H1 (cell line): ENCODE results near the gene PM20D1. TPM values are rescaled to one million over a fixed set of nuclear protein-coding genes. Genes with fewer than 3 reads are reported as not detected.
"Not testable (repeated sequence)": the region's sequence is repeated elsewhere in the genome, so short reads cannot be mapped to it uniquely, and the experiment has no call there.

Source experiments
- CTCF ChIA-PET: fragments of 300-600 bp; sonication (Branson Sonifier 250); formaldehyde crosslinking; loops from one replicate; lab custom pipeline; 2021; ENCODE audit not compliant: partially characterized antibody; lab: Charles Lee
- POLR2A ChIA-PET: fragments of 300-600 bp; sonication (Branson Sonifier 250); formaldehyde crosslinking; loops from one replicate; lab custom pipeline; 2021; ENCODE audit warnings: inconsistent platforms; ENCODE audit not compliant: partially characterized antibody; lab: Charles Lee
- DNase-seq, 2 experiments: peaks; one replicate each; pipeline versions ENCODE4 v3.0.0 to v3.0.0-alpha.2; 2010 to 2022; ENCODE audit warnings: low spot score in 2 of 2, low read depth in 1 of 2, mixed read lengths in 1 of 2
- FAIRE-seq: peaks from 2 replicates; lab custom pipeline; 2011; peaks lifted over from hg19 to GRCh38; lab: Jason Lieb, UNC
- H2AFZ ChIP-seq: 2 replicates; pipeline ENCODE4 v1.8.1; 2012; ENCODE audit warnings: low read length, inconsistent platforms
- H2AK5ac ChIP-seq: 2 replicates; pipeline ENCODE4 v1.6.1; 2013; ENCODE audit warnings: low read depth, low read length
- H2BK120ac ChIP-seq: replicated peaks from 2 replicates; pipeline ENCODE3; 2013; ENCODE audit warnings: low read depth, low read length, inconsistent platforms
- H2BK12ac ChIP-seq: 2 replicates; pipeline ENCODE4 v1.6.1; 2013; ENCODE audit warnings: low read depth, low read length
- H2BK15ac ChIP-seq: 2 replicates; pipeline ENCODE4 v1.6.1; 2013; ENCODE audit warnings: low read length
- H2BK20ac ChIP-seq: 2 replicates; pipeline ENCODE4 v1.6.1; 2013; ENCODE audit warnings: low read length
- H2BK5ac ChIP-seq: 2 replicates; pipeline ENCODE4 v1.6.1; 2013; ENCODE audit warnings: low read depth, low read length
- H3K14ac ChIP-seq: 2 replicates; pipeline ENCODE4 v1.6.1; 2013; ENCODE audit warnings: inconsistent platforms; ENCODE audit not compliant: insufficient read length
- H3K18ac ChIP-seq: 2 replicates; pipeline ENCODE4 v1.6.1; 2013; ENCODE audit warnings: low read length; ENCODE audit errors: extremely low read depth
- H3K23ac ChIP-seq: 2 replicates; pipeline ENCODE4 v1.6.1; 2013; ENCODE audit warnings: inconsistent platforms; ENCODE audit not compliant: insufficient read length
- H3K23me2 ChIP-seq: 2 replicates; pipeline ENCODE4 v1.6.1; 2013; ENCODE audit warnings: low read depth, low read length
- H3K27ac ChIP-seq: 2 replicates; pipeline ENCODE4 v1.6.1; 2011; ENCODE audit warnings: low read depth, low read length, inconsistent platforms
- H3K27me3 ChIP-seq, 4 experiments: replicated peaks in 1 of 4; 1 replicate in 1 of 4; 2 replicates in 3 of 4; pipeline versions ENCODE4 v1.6.1 to v1.8.1; 2011 to 2013; ENCODE audit warnings: low read length in 3 of 4, mild to moderate bottlenecking in 3 of 4, inconsistent platforms in 2 of 4, mixed read lengths in 2 of 4, moderate library complexity in 1 of 4; ENCODE audit not compliant: control insufficient read depth in 3 of 4, insufficient read depth in 3 of 4; ENCODE audit errors: extremely low read depth in 1 of 4
- H3K36me3 ChIP-seq, 4 experiments: 2 replicates each; pipeline versions ENCODE4 v1.6.1 to v1.8.1; 2011 to 2013; ENCODE audit warnings: mild to moderate bottlenecking in 4 of 4, low read length in 3 of 4, moderate library complexity in 2 of 4, control low read depth in 1 of 4, inconsistent platforms in 1 of 4; ENCODE audit not compliant: insufficient read depth in 4 of 4, control insufficient read depth in 2 of 4
- H3K4ac ChIP-seq: replicated peaks from 2 replicates; pipeline ENCODE3; 2013; ENCODE audit warnings: low read length, low read depth, mixed read lengths, inconsistent platforms; ENCODE audit not compliant: insufficient read length
- H3K4me1 ChIP-seq, 4 experiments: replicated peaks in 1 of 4; 1 replicate in 1 of 4; 2 replicates in 3 of 4; pipeline versions ENCODE4 v1.6.1 to v1.8.1; 2011 to 2013; ENCODE audit warnings: low read length in 3 of 4, inconsistent platforms in 2 of 4, mixed read lengths in 1 of 4; ENCODE audit not compliant: insufficient read depth in 4 of 4, control insufficient read depth in 3 of 4
- H3K4me2 ChIP-seq, 2 experiments: 2 replicates each; pipeline versions ENCODE4 v1.6.1 to v1.8.1; 2011 to 2013; ENCODE audit warnings: low read depth in 2 of 2, low read length in 2 of 2, control low read depth in 1 of 2, inconsistent platforms in 1 of 2, mild to moderate bottlenecking in 1 of 2; ENCODE audit not compliant: insufficient read depth in 1 of 2
- H3K4me3 ChIP-seq, 4 experiments: fragments of 200-600, 300-600 bp in 1 of 4; sonication (generic), shearing (Covaris generic), sonication (Bioruptor Twin) in 1 of 4; 2 replicates each; pipeline versions ENCODE4 v1.5.1 to v1.8.1; 2011 to 2016; ENCODE audit warnings: low read length in 4 of 4, low read depth in 3 of 4, control low read depth in 2 of 4, inconsistent platforms in 2 of 4, mild to moderate bottlenecking in 2 of 4, mixed read lengths in 1 of 4, moderate library complexity in 1 of 4; ENCODE audit not compliant: insufficient read depth in 2 of 4; ENCODE audit errors: extremely low read depth in 1 of 4
- H3K56ac ChIP-seq: replicated peaks from 2 replicates; pipeline ENCODE3; 2013; ENCODE audit warnings: low read depth, mild to moderate bottlenecking, mixed read lengths, low read length, inconsistent platforms; ENCODE audit not compliant: insufficient read length
- H3K79me1 ChIP-seq: 2 replicates; pipeline ENCODE4 v1.6.1; 2013; ENCODE audit warnings: low read depth, low read length, control low read depth
- H3K79me2 ChIP-seq, 2 experiments: 2 replicates each; pipeline versions ENCODE4 v1.6.1 to v1.8.1; 2012 to 2013; ENCODE audit warnings: low read length in 2 of 2, mild to moderate bottlenecking in 2 of 2, inconsistent platforms in 1 of 2; ENCODE audit not compliant: insufficient read depth in 2 of 2, control insufficient read depth in 1 of 2
- H3K9ac ChIP-seq, 4 experiments: replicated peaks in 1 of 4; 1 replicate in 1 of 4; 2 replicates in 3 of 4; pipeline versions ENCODE4 v1.6.1 to v1.8.1; 2011 to 2013; ENCODE audit warnings: low read depth in 3 of 4, low read length in 3 of 4, control low read depth in 2 of 4, mild to moderate bottlenecking in 2 of 4, moderate library complexity in 2 of 4, inconsistent platforms in 1 of 4; ENCODE audit errors: extremely low read depth in 1 of 4
- H3K9me3 ChIP-seq, 2 experiments: 2 replicates each; pipeline versions ENCODE4 v1.6.1 to v1.8.1; 2012 to 2013; ENCODE audit warnings: mild to moderate bottlenecking in 2 of 2, moderate library complexity in 2 of 2, control low read depth in 1 of 2, inconsistent platforms in 1 of 2, low read depth in 1 of 2, low read length in 1 of 2, mixed read lengths in 1 of 2; ENCODE audit not compliant: insufficient read depth in 2 of 2
- H4K20me1 ChIP-seq, 2 experiments: replicated peaks in 1 of 2; 2 replicates each; pipeline versions ENCODE3 to v1.8.1; 2011 to 2013; ENCODE audit warnings: inconsistent platforms in 2 of 2, low read length in 2 of 2, mild to moderate bottlenecking in 1 of 2; ENCODE audit not compliant: insufficient read depth in 2 of 2, control insufficient read depth in 1 of 2
- H4K5ac ChIP-seq: 2 replicates; pipeline ENCODE4 v1.6.1; 2013; ENCODE audit warnings: low read length, low read depth, mixed read lengths, inconsistent platforms; ENCODE audit not compliant: insufficient read length
- H4K8ac ChIP-seq: 2 replicates; pipeline ENCODE4 v1.8.0; 2013; ENCODE audit warnings: mild to moderate bottlenecking, moderate library complexity, low read length, inconsistent platforms; ENCODE audit not compliant: insufficient read depth; ENCODE audit errors: extremely low read depth
- H4K91ac ChIP-seq: replicated peaks from 2 replicates; pipeline ENCODE3; 2013; ENCODE audit warnings: low read length, mixed read lengths, inconsistent platforms; ENCODE audit not compliant: insufficient read length
- TEAD4 ChIP-seq: IDR thresholded peaks from 2 replicates; pipeline ENCODE4 v1.6.1; 2012; ENCODE audit warnings: low read depth, low read length, inconsistent platforms, mixed read lengths
- WGBS, 2 experiments: shearing (Covaris generic) in 1 of 2; methylation state at CpG; one replicate each; pipeline versions ENCODE4 v1.1.6 to v1.1.7; 2013 to 2015; ENCODE audit warnings: low lambda C conversion rate in 2 of 2, mixed read lengths in 2 of 2, inconsistent platforms in 1 of 2, low coverage in 1 of 2, missing lambda C conversion rate in 1 of 2; ENCODE audit not compliant: insufficient replicate concordance in 2 of 2, insufficient coverage in 1 of 2, insufficient read length in 1 of 2; ENCODE audit errors: extremely low coverage in 1 of 2, missing lambda C conversion rate in 1 of 2; 5-methylcytosine and 5-hydroxymethylcytosine counted together
- polyA plus RNA-seq, 7 experiments: library from polyadenylated mRNA; depleted of rRNA in 3 of 7; stranded (reverse) in 5 of 7; unstranded in 2 of 7; fragments of >200 nt in 5 of 7; fragments of 200-250 nt in 2 of 7; gene quantifications; 1 replicate in 5 of 7; 2 replicates in 1 of 7; 4 replicates in 1 of 7; pipeline versions ENCODE4 v1.2.1 to v1.2.3, GENCODE V29; 2011 to 2013; ENCODE audit warnings: missing spikeins in 2 of 7, mixed read lengths in 2 of 7
- total RNA-seq: library from RNA; stranded (reverse); fragmentation: NEBNext Ultra II Directional; extraction: Animal tissue kit (Norgen Biotek cat#: 25700); gene quantifications from 2 replicates; pipeline ENCODE4 v1.2.1, GENCODE V29; 2021

The PM20D1 gene
- total and polyA plus RNA-seq, 2 of the 8 experiments (the other 6 are each of a cell fraction or from before 2014, with no cell fraction given): 0.05 TPM; not detected in 1

- H3K9ac ChIP-seq, POLR2A ChIA-PET, H3K79me1 ChIP-seq, H3K27me3 ChIP-seq, DNase-seq: not testable (repeated sequence)
- TF ChIP-seq TEAD4: peak; percentile 22; the same call in 1 of the 2 replicates
- TF ChIP-seq, all 59 proteins: peak for 1; not testable (repeated sequence) for 58
- H3K56ac ChIP-seq, H3K23ac ChIP-seq, H3K79me2 ChIP-seq, H3K9me3 ChIP-seq, H3K36me3 ChIP-seq, H3K4me2 ChIP-seq, H2AK5ac ChIP-seq, H3K4me1 ChIP-seq, H2AFZ ChIP-seq, H3K18ac ChIP-seq, H4K91ac ChIP-seq, H4K5ac ChIP-seq, FAIRE-seq, H4K8ac ChIP-seq, H3K4ac ChIP-seq, H3K23me2 ChIP-seq, H2BK120ac ChIP-seq, H3K27ac ChIP-seq, H2BK12ac ChIP-seq, H3K14ac ChIP-seq, H2BK20ac ChIP-seq, H4K20me1 ChIP-seq, H2BK5ac ChIP-seq, H3K4me3 ChIP-seq, CTCF ChIA-PET, H2BK15ac ChIP-seq: not testable (repeated sequence)
- WGBS, 2 experiments: 78% methylated on average over 3 of the region's 3 CpGs; no CpG with 5 or more reads in 1 of the 2 experiments
These were observed 39.8 kb upstream of the PM20D1 start for GRCh38 chr1:205889706-205890105.

DNA sequence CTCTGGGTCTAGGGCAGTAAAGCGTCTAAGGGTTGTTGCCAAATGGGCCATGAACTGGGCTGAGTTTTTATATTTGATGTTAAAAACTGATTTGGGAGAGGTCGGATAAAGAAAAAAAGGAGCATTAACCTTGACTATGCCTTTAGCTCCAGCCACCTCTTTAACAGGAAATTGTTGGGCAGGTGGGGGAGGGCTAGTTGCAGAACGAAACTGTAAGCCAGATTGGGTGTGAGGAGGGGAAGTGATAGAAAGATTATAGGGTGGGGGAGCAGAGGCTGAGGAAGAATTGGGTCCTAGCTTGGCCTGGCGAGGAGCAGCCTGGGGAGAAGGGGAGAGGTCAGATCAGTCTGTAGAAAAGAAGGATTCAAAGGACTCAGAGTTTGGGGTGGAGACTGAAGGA is 39.1 kb upstream of the PM20D1 start:
- H2BK20ac ChIP-seq, H3K4me2 ChIP-seq, H2AK5ac ChIP-seq, H3K56ac ChIP-seq, H3K27me3 ChIP-seq, H2BK12ac ChIP-seq, H3K4ac ChIP-seq, H3K9me3 ChIP-seq, H4K20me1 ChIP-seq, H3K4me1 ChIP-seq, H2BK120ac ChIP-seq, H2BK5ac ChIP-seq, H3K4me3 ChIP-seq, H4K5ac ChIP-seq, H3K79me1 ChIP-seq, H3K14ac ChIP-seq, H3K23ac ChIP-seq, DNase-seq, FAIRE-seq, H3K18ac ChIP-seq, POLR2A ChIA-PET, H2BK15ac ChIP-seq, H3K23me2 ChIP-seq, H3K9ac ChIP-seq, H2AFZ ChIP-seq, H4K8ac ChIP-seq, H3K27ac ChIP-seq, H4K91ac ChIP-seq, H3K36me3 ChIP-seq, H3K79me2 ChIP-seq: not testable (repeated sequence)
- CTCF ChIA-PET: interaction anchor here (1.3 kb wide), 1 partner anchor 19 kb away, joined by 3 read pairs; no protein-coding TSS in a partner anchor
- 81 to 93% methylated on average over 1 to 4 of the region's 4 CpGs for WGBS, 2 experiments
